HEK293 (cell line): Measurements from ENCODE around the gene AKTIP.

Source experiments
- BCL11A ChIP-seq: fragments of 450-650 bp; formaldehyde crosslinking; IDR thresholded peaks from 2 replicates; pipeline ENCODE4 v1.5.1; 2016; ENCODE audit warnings: low read depth, missing biosample characterization, missing genetic modification characterization
- GFI1B ChIP-seq: fragments of 450-650 bp; formaldehyde crosslinking; IDR thresholded peaks from 2 replicates; pipeline ENCODE4 v1.5.1; 2016; ENCODE audit warnings: missing biosample characterization, missing genetic modification characterization
- KLF10 ChIP-seq: fragments of 450-650 bp; IDR thresholded peaks from 2 replicates; pipeline ENCODE4 v1.5.1; 2018; ENCODE audit warnings: missing biosample characterization, mild to moderate bottlenecking, missing genetic modification characterization
- KLF7 ChIP-seq: fragments of 450-650 bp; formaldehyde crosslinking; IDR thresholded peaks from 2 replicates; pipeline ENCODE4 v1.5.1; 2016; ENCODE audit warnings: missing biosample characterization, missing genetic modification characterization, borderline replicate concordance
- OVOL3 ChIP-seq: fragments of 450-650 bp; formaldehyde crosslinking; IDR thresholded peaks from 2 replicates; pipeline ENCODE4 v1.5.1; 2016; ENCODE audit warnings: missing biosample characterization, missing genetic modification characterization
- PBX3 ChIP-seq: sonication (generic); formaldehyde crosslinking; IDR thresholded peaks from 2 replicates; pipeline ENCODE4 v1.8.1; 2022; ENCODE audit warnings: mild to moderate bottlenecking, moderate library complexity, missing genetic modification reagents
- TSHZ1 ChIP-seq: fragments of 450-650 bp; formaldehyde crosslinking; IDR thresholded peaks from 2 replicates; pipeline ENCODE4 v1.5.1; 2016; ENCODE audit warnings: missing biosample characterization, missing genetic modification characterization, borderline replicate concordance
- ZBTB17 ChIP-seq: fragments of 450-650 bp; formaldehyde crosslinking; IDR thresholded peaks from 2 replicates; pipeline ENCODE4 v1.5.1; 2016; ENCODE audit warnings: missing biosample characterization, missing genetic modification characterization
- ZBTB20 ChIP-seq: fragments of 450-650 bp; formaldehyde crosslinking; IDR thresholded peaks from 2 replicates; pipeline ENCODE4 v1.5.1; 2016; ENCODE audit warnings: missing biosample characterization, missing genetic modification characterization
- ZBTB48 ChIP-seq: fragments of 450-650 bp; formaldehyde crosslinking; IDR thresholded peaks from 2 replicates; pipeline ENCODE4 v1.5.1; 2016; ENCODE audit warnings: missing biosample characterization, missing genetic modification characterization
- ZBTB7A ChIP-seq: fragments of 450-650 bp; formaldehyde crosslinking; IDR thresholded peaks from 2 replicates; pipeline ENCODE4 v1.5.1; 2016; ENCODE audit warnings: low read depth, missing biosample characterization, missing genetic modification characterization
- ZNF10 ChIP-seq: fragments of 450-650 bp; formaldehyde crosslinking; IDR thresholded peaks from 2 replicates; pipeline ENCODE4 v1.5.1; 2017; ENCODE audit warnings: missing biosample characterization, missing genetic modification characterization
- ZNF146 ChIP-seq: fragments of 450-650 bp; formaldehyde crosslinking; IDR thresholded peaks from 2 replicates; pipeline ENCODE4 v1.5.1; 2016; ENCODE audit warnings: missing biosample characterization, missing genetic modification characterization
- ZNF148 ChIP-seq: fragments of 450-650 bp; formaldehyde crosslinking; IDR thresholded peaks from 2 replicates; pipeline ENCODE4 v1.5.0; 2017; ENCODE audit warnings: missing biosample characterization, missing genetic modification characterization, borderline replicate concordance
- ZNF416 ChIP-seq: fragments of 450-650 bp; formaldehyde crosslinking; IDR thresholded peaks from 2 replicates; pipeline ENCODE4 v1.5.1; 2016; ENCODE audit warnings: missing biosample characterization, missing genetic modification characterization
- ZNF423 ChIP-seq: fragments of 450-650 bp; formaldehyde crosslinking; IDR thresholded peaks from 2 replicates; pipeline ENCODE4 v1.5.1; 2016; ENCODE audit warnings: missing biosample characterization, missing genetic modification characterization
- ZNF449 ChIP-seq: fragments of 450-650 bp; formaldehyde crosslinking; IDR thresholded peaks from 2 replicates; pipeline ENCODE4 v1.5.1; 2017; ENCODE audit warnings: missing biosample characterization, mild to moderate bottlenecking, missing genetic modification characterization, moderate library complexity
- ZNF473 ChIP-seq: fragments of 450-650 bp; formaldehyde crosslinking; IDR thresholded peaks from 2 replicates; pipeline ENCODE4 v1.5.1; 2017; ENCODE audit warnings: missing biosample characterization, missing genetic modification characterization
- ZNF488 ChIP-seq: fragments of 450-650 bp; formaldehyde crosslinking; IDR thresholded peaks from 2 replicates; pipeline ENCODE4 v1.5.1; 2016; ENCODE audit warnings: missing biosample characterization, missing genetic modification characterization
- ZNF529 ChIP-seq: fragments of 450-650 bp; formaldehyde crosslinking; IDR thresholded peaks from 2 replicates; pipeline ENCODE4 v1.5.1; 2017; ENCODE audit warnings: missing genetic modification characterization, missing biosample characterization; ENCODE audit not compliant: insufficient replicate concordance
- ZNF560 ChIP-seq: fragments of 450-650 bp; formaldehyde crosslinking; IDR thresholded peaks from 2 replicates; pipeline ENCODE4 v1.5.1; 2017; ENCODE audit warnings: missing biosample characterization, missing genetic modification characterization, borderline replicate concordance
- ZNF645 ChIP-seq: fragments of 450-650 bp; formaldehyde crosslinking; IDR thresholded peaks from 2 replicates; pipeline ENCODE4; 2016; ENCODE audit warnings: missing biosample characterization, missing genetic modification characterization
- ZNF704 ChIP-seq: fragments of 450-650 bp; formaldehyde crosslinking; IDR thresholded peaks from 2 replicates; pipeline ENCODE4 v1.5.1; 2016; ENCODE audit warnings: missing biosample characterization, missing genetic modification characterization
- ZNF76 ChIP-seq: fragments of 450-650 bp; formaldehyde crosslinking; IDR thresholded peaks from 2 replicates; pipeline ENCODE4; 2016; ENCODE audit warnings: low read depth, missing biosample characterization, missing genetic modification characterization, borderline replicate concordance
- ZNF791 ChIP-seq: fragments of 450-650 bp; formaldehyde crosslinking; IDR thresholded peaks from 2 replicates; pipeline ENCODE4 v1.5.1; 2016; ENCODE audit warnings: missing biosample characterization, missing genetic modification characterization
- ZNF792 ChIP-seq: fragments of 450-650 bp; formaldehyde crosslinking; IDR thresholded peaks from 2 replicates; pipeline ENCODE4 v1.5.1; 2016; ENCODE audit warnings: missing biosample characterization, missing genetic modification characterization
- ZNF830 ChIP-seq: fragments of 450-650 bp; IDR thresholded peaks from 2 replicates; pipeline ENCODE4 v1.5.0; 2018; ENCODE audit warnings: missing biosample characterization, missing genetic modification characterization, low read depth, mild to moderate bottlenecking, moderate library complexity

Gene AKTIP

GRCh38 chr16:53503270-53503923, 388 bp upstream of the AKTIP start (continued):
- TF ChIP-seq ZNF148 (tag by site-specific recombination) (no peak), ZNF529 (tag by site-specific recombination) (no peak), ZBTB7A (tag by site-specific recombination) (no peak), ZNF76 (tag by site-specific recombination) (no peak), ZBTB20 (tag by site-specific recombination) (peak; percentile 65), ZNF830 (tag by site-specific recombination) (no peak), ZNF792 (tag by site-specific recombination) (0 out of 2 replicates have a peak, but pooled peaks have one; percentile 61), OVOL3 (tag by site-specific recombination) (no peak), ZNF423 (tag by site-specific recombination) (no peak), ZNF416 (tag by site-specific recombination) (no peak), KLF10 (tag by site-specific recombination) (peak; percentile 94), ZNF473 (tag by site-specific recombination) (no peak), KLF7 (tag by site-specific recombination) (no peak), GFI1B (tag by site-specific recombination) (no peak), TSHZ1 (tag by site-specific recombination) (peak; percentile 57; the same call in 1 of the 2 replicates), ZNF449 (tag by site-specific recombination) (peak; percentile 73), ZNF560 (tag by site-specific recombination) (no peak), ZBTB17 (no peak), ZNF10 (no peak), ZNF791 (no peak), ZNF146 (tag by site-specific recombination) (no peak), ZNF488 (tag by site-specific recombination) (no peak), PBX3 (peak; percentile 99), BCL11A (tag by site-specific recombination) (no peak), ZBTB48 (tag by site-specific recombination) (no peak), ZNF645 (tag by site-specific recombination) (no peak), ZNF704 (tag by site-specific recombination) (no peak)
